GM18858 (cell line): ENCODE data around the gene LRRC73.

Experiments
- ATAC-seq: cut with Tn5 transposase; IDR thresholded peaks from one replicate; pipeline ENCODE4 v1.9.1; 2021; ENCODE audit not compliant: unreplicated experiment

The LRRC73 gene

GRCh38 chr6:43493833-43494232 is 16.3 kb downstream of the LRRC73 start:
- ATAC-seq = no peak

GRCh38 chr6:43493230-43493629 is 16.9 kb downstream of the LRRC73 start:
- no peak for ATAC-seq

- no peak for ATAC-seq
These were observed 17.5 kb downstream of the LRRC73 start for GRCh38 chr6:43492673-43493072.

- no peak for ATAC-seq
These were observed 18.1 kb downstream of the LRRC73 start for GRCh38 chr6:43491750-43492661.

GRCh38 chr6:43490523-43490939 is 19.6 kb downstream of the LRRC73 start:
- no peak for ATAC-seq

GRCh38 chr6:43489277-43490072 is 20.7 kb downstream of the LRRC73 start:
- ATAC-seq = no peak

- no peak for ATAC-seq
These were observed 21.4 kb downstream of the LRRC73 start for GRCh38 chr6:43488667-43489276.

GRCh38 chr6:43481591-43482236 is 28.4 kb downstream of the LRRC73 start:
- ATAC-seq = no peak

GRCh38 chr6:43481075-43481474 is 29.1 kb downstream of the LRRC73 start:
- ATAC-seq = no peak

GRCh38 chr6:43478008-43478372 is 32.2 kb downstream of the LRRC73 start:
- no peak for ATAC-seq

GRCh38 chr6:43477235-43478007 is 32.7 kb downstream of the LRRC73 start, which contains the start of gene TJAP1:
Gene TJAP1, plus strand, starts transcription at chr6:43477570. Its CDS starts 21,432 bp downstream, at chr6:43499002.
- peak; percentile 49 for ATAC-seq

GRCh38 chr6:43476746-43477145 is 33.4 kb downstream of the LRRC73 start:
- ATAC-seq = no peak

GRCh38 chr6:43475516-43475915 is 34.6 kb downstream of the LRRC73 start:
- no peak for ATAC-seq

GRCh38 chr6:43472515-43472914 is 37.6 kb downstream of the LRRC73 start:
- no peak for ATAC-seq

GRCh38 chr6:43471399-43471798 is 38.7 kb downstream of the LRRC73 start:
- ATAC-seq = no peak

- no peak for ATAC-seq
These were observed 40.2 kb downstream of the LRRC73 start for GRCh38 chr6:43469947-43470346.

GRCh38 chr6:43468748-43469681 is 41.1 kb downstream of the LRRC73 start:
- no peak for ATAC-seq

GRCh38 chr6:43468240-43468639 is 41.9 kb downstream of the LRRC73 start:
- no peak for ATAC-seq

- ATAC-seq = no peak
These were observed 42.4 kb downstream of the LRRC73 start for GRCh38 chr6:43467752-43468151.
